NCI-H2196 treated with DMSO at 0.1 percent for 48 hours (cell line): ENCODE results near the gene ZBED6.

Experiments
- DNase-seq: peaks from one replicate; lab custom pipeline; 2025; ENCODE audit not compliant: unreplicated experiment; lab: John Stamatoyannopoulos, UW

Gene ZBED6

DNA sequence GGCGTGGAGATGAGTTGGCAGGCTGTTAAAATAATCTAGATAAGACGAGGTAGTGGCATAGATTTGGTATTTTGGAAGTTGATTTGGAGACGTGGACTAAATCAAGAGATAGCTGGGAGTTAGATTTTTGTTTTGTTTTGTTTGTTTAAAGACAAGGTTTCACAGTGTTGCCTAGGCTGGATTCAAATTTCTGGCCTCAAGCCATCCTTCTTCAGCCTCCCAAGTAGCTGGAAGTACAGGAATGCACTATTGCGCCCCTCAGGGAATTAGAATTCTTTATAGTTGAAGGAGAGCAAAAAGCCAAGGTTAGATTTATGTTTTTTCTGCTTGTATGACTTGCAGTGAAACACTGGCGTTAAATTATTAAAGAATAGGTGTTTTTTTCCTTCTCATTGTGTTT, 43.7 kb downstream of the ZBED6 start:
- DNase-seq: no peak

DNA sequence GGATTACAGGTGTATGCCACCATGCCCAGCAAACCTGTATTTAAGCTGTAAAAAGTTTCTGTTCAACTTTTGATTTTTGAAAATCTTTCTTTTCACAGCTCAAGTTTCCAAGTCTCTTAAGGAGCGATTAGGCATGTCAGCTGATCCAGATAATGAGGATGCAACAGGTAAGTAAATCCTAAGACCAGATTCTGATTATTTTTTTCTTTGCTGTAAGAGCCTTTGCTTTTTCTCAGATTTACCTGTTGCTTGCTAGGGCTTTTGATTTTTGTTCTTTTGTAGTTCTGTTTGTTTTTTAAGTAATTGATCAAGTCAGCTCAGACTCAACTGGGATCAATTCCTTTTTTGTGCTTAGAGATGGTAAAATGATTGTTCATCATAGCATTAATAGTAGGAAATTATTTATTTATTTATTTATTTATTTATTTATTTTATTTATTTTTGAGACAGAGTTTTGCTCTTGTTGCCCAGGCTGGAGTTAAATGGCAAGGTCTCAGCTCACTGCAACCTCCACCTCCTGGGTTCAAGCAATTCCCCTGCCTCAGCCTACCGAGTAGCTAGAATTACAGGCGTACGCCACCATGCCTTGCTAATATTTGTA, 44.9 kb downstream of the ZBED6 start:
- DNase-seq: no peak

DNA sequence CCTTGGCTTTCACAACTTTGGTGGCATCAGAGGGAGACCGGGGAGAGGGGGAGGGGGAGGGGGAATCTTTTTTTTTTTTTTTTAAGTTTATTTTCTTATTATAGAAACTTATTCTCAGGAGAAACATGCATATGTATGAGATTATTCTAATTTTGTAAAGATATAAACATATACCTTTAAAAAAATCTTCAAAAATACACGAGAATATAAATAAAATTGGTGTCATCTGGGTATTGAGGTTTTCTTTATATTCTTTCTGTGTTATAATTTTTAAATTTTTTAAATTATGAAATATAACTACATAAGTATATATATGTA, 47.1 kb downstream of the ZBED6 start:
- no peak for DNase-seq

DNA sequence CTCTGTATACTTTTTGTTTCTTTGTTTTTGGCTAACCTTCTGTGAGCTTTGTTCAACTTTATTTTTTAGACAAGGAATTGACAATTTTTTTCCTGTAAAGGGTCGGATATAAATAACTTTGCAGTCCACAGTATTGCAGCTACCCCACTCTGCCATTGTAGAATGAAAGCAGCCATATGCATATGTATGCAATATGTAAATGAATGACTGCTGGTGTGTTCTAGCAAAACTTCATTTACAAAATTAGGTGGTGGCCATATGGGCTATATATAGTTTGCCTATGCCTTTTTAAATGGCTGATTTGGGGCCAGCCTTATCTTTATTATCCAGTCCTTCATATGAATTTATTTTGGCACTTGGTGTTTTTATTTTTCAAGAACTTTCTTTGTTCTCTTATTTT, 48.0 kb downstream of the ZBED6 start:
- no peak for DNase-seq
